ENCODE measurements around the gene PSMB5.
A peak's percentile ranks its signal among the peaks of the same experiment; 100 is the strongest.

The PSMB5 gene

DNA sequence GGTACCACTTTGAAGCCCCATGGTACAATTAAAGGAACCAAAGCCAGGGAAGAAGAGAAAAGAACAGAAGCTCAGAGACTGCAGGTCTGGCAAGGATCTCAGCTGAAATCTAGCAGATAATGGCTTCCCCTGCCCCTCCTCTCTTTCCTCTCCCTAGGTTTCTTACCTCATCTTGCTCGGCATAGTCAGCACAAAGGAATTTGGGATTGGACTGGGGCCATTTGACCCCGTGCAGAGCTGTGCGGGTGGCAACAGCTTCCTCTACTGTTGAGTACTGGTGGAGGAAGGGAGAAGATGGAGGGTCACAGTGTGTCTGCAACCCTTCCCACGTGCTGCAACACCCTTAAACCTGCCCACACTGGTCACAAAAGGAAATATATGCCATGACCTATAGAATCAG is 27.3 kb upstream of the PSMB5 start:
- Histone ChIP-seq H3K9ac (ENCODE audit: low read length) (no peak overlapping the region), H3K4ac (ENCODE audit: low read depth, low read length) (no peak overlapping the region), H2BK5ac (ENCODE audit: low read depth, low read length, poor library complexity) (peak overlapping the region; percentile 72), H3K79me1 (ENCODE audit: low read length) (peaks cover 23% of the 10 kb centered on the region), H3K14ac (ENCODE audit: low read length) (no peak overlapping the region), H2AFZ (ENCODE audit: insufficient read depth, low read length, poor library complexity) (no peak overlapping the region), H3K79me2 (ENCODE audit: control insufficient read depth, insufficient read depth, low read length, poor library complexity) (peaks cover 8% of the 10 kb centered on the region), H3K27me3 (ENCODE audit: insufficient read depth, low read length) (no peaks in the 10 kb centered on the region), H4K91ac (ENCODE audit: low read depth, low read length) (no peak overlapping the region), H3K18ac (ENCODE audit: low read length) (peak overlapping the region; percentile 0), H2BK120ac (ENCODE audit: insufficient read depth, low read length, poor library complexity) (no peak overlapping the region), H3K27ac (ENCODE audit: low read depth, low read length) (peak overlapping the region; percentile 93), H2BK12ac (ENCODE audit: low read length) (no peak overlapping the region), H3K23ac (ENCODE audit: low read length) (no peak overlapping the region), H3K9me3 (ENCODE audit: insufficient read depth, low read depth, low read length) (no peaks in the 10 kb centered on the region), H3K4me1 (ENCODE audit: control insufficient read depth in 1 of 2, insufficient read depth in 2 of 2, low read length in 2 of 2) (peaks cover 26 to 29% of the 10 kb centered on the region in 2 experiments), H3K4me3 (ENCODE audit: low read depth, low read length) (no peak overlapping the region), H4K8ac (ENCODE audit: low read depth, low read length) (no peak overlapping the region), H3K36me3 (ENCODE audit: control insufficient read depth in 1 of 2, insufficient read depth in 2 of 2, low read length in 2 of 2) (peaks cover 51 to 65% of the 10 kb centered on the region in 2 experiments), H2AK5ac (ENCODE audit: low read length) (no peak overlapping the region), H4K12ac (ENCODE audit: low read depth, low read length) (no peak overlapping the region), H3K4me2 (ENCODE audit: low read length) (no peak overlapping the region)
- DNase-seq: peak; percentile 89 to 95
- WGBS (ENCODE audit: extremely low coverage, insufficient coverage, insufficient read length): no CpG with 5 or more reads among the region's 4 CpGs

DNA sequence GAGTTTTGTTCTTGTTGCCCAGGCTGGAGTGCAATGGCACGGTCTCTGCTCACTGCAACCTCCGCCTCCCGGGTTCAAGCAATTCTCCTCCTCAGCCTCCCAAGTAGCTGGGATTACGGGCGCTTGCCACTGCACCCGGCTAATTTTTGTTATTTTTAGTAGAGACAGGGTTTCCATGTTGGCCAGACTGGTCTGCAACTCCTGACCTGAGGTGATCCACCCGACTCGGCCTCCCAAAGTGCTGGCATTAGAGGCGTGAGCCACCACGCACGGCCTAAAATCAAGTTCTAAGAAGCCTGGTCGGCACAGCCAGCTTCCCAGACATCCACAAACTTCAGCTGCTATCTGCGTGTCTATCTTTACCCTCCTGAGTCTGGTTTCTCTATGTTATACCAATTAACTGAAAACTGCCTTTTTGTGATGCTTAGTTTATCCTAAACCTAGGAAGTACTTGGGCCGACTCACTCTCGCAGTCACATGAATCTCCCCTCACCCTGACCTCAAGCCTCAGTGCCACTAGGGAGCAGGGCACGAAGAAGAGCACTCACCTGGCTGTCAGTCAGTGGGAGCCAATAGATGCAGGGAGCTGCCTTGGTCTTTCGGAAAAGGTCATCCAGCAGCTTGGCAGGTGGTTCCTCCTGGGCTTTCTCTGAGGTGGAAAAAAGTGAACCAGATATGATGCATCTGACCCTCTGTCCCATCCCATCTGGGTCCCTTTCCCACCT is 26.0 kb upstream of the PSMB5 start:
- no CpG with 5 or more reads among the region's 17 CpGs for WGBS (ENCODE audit: extremely low coverage, insufficient coverage, insufficient read length)
- Histone ChIP-seq H3K27me3 (ENCODE audit: insufficient read depth, low read length) (no peaks in the 10 kb centered on the region), H3K4me3 (ENCODE audit: low read depth, low read length) (no peak overlapping the region), H3K4me2 (ENCODE audit: low read length) (no peak overlapping the region), H2AK5ac (ENCODE audit: low read length) (peak overlapping the region; percentile 38), H3K79me2 (ENCODE audit: control insufficient read depth, insufficient read depth, low read length, poor library complexity) (peaks cover 9% of the 10 kb centered on the region), H2AFZ (ENCODE audit: insufficient read depth, low read length, poor library complexity) (no peak overlapping the region), H2BK5ac (ENCODE audit: low read depth, low read length, poor library complexity) (no peak overlapping the region), H3K79me1 (ENCODE audit: low read length) (peaks cover 29% of the 10 kb centered on the region), H3K9me3 (ENCODE audit: insufficient read depth, low read depth, low read length) (no peaks in the 10 kb centered on the region), H3K23ac (ENCODE audit: low read length) (no peak overlapping the region), H2BK12ac (ENCODE audit: low read length) (peak overlapping the region; percentile 42), H4K12ac (ENCODE audit: low read depth, low read length) (no peak overlapping the region), H3K36me3 (ENCODE audit: control insufficient read depth in 1 of 2, insufficient read depth in 2 of 2, low read length in 2 of 2) (peaks cover 43 to 54% of the 10 kb centered on the region in 2 experiments), H4K8ac (ENCODE audit: low read depth, low read length) (peak overlapping the region; percentile 70), H2BK120ac (ENCODE audit: insufficient read depth, low read length, poor library complexity) (no peak overlapping the region), H3K4ac (ENCODE audit: low read depth, low read length) (no peak overlapping the region), H4K91ac (ENCODE audit: low read depth, low read length) (peak overlapping the region; percentile 45), H3K14ac (ENCODE audit: low read length) (no peak overlapping the region), H3K9ac (ENCODE audit: low read length) (no peak overlapping the region), H3K4me1 (ENCODE audit: control insufficient read depth in 1 of 2, insufficient read depth in 2 of 2, low read length in 2 of 2) (peaks cover 26 to 36% of the 10 kb centered on the region in 2 experiments), H3K18ac (ENCODE audit: low read length) (peak overlapping the region; percentile 18), H3K27ac (ENCODE audit: low read depth, low read length) (peak overlapping the region; percentile 84)
- no peak for DNase-seq

DNA sequence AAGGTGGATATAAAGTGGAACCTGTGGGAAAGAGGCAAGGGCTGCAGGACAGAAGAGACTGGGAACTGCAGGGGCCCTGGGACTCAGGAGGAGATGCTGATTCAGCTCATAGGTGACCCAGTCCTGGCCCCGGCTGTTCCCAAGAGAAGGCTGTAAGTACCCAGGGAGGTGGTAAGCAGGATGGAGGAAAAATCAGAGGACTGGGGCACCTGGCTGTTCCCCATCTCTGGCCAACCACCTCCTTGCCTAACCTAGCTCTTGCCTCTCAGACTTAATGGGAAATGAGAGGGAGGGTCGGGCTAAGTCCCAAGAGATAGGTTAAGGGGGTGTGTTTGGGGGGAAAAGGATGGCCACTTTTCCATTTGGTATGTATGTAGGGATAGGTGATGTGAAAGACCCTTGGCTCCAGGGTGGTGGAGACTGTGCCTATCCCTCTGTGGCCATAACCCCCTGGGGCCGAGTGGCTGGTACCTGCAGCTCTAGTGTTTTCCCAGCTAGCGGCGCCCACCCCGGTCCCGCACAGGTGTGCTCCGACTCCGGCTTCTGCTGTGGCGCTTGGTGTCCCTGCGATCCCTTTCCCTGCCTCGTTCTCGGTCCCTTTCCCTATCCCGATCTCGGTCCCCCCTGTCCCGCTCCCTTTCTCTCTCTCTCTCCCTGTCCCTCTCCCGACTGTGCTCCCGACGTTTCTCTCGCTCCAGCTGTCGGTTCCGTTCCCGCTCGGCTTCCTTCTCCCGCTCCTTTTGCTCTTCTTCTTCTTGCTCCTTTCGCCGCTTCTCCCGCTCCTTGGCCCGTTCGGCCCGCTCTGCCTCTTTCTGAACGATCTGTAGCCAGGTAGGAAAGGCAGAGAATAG is 24.2 kb upstream of the PSMB5 start:
- Histone ChIP-seq H3K4ac (ENCODE audit: low read depth, low read length) (no peak overlapping the region), H3K14ac (ENCODE audit: low read length) (no peak overlapping the region), H3K23ac (ENCODE audit: low read length) (no peak overlapping the region), H3K9me3 (ENCODE audit: insufficient read depth, low read depth, low read length) (peaks cover 1% of the 10 kb centered on the region), H2AFZ (ENCODE audit: insufficient read depth, low read length, poor library complexity) (no peak overlapping the region), H4K8ac (ENCODE audit: low read depth, low read length) (no peak overlapping the region), H2BK12ac (ENCODE audit: low read length) (no peak overlapping the region), H3K9ac (ENCODE audit: low read length) (no peak overlapping the region), H3K4me2 (ENCODE audit: low read length) (no peak overlapping the region), H3K4me3 (ENCODE audit: low read depth, low read length) (no peak overlapping the region), H3K27ac (ENCODE audit: low read depth, low read length) (no peak overlapping the region), H3K79me1 (ENCODE audit: low read length) (peaks cover 24% of the 10 kb centered on the region), H3K36me3 (ENCODE audit: control insufficient read depth in 1 of 2, insufficient read depth in 2 of 2, low read length in 2 of 2) (peaks cover 49 to 59% of the 10 kb centered on the region in 2 experiments), H2AK5ac (ENCODE audit: low read length) (no peak overlapping the region), H4K91ac (ENCODE audit: low read depth, low read length) (no peak overlapping the region), H3K27me3 (ENCODE audit: insufficient read depth, low read length) (no peaks in the 10 kb centered on the region), H3K4me1 (ENCODE audit: control insufficient read depth in 1 of 2, insufficient read depth in 2 of 2, low read length in 2 of 2) (peaks cover 23 to 34% of the 10 kb centered on the region in 2 experiments), H2BK5ac (ENCODE audit: low read depth, low read length, poor library complexity) (no peak overlapping the region), H4K12ac (ENCODE audit: low read depth, low read length) (no peak overlapping the region), H2BK120ac (ENCODE audit: insufficient read depth, low read length, poor library complexity) (no peak overlapping the region), H3K18ac (ENCODE audit: low read length) (no peak overlapping the region), H3K79me2 (ENCODE audit: control insufficient read depth, insufficient read depth, low read length, poor library complexity) (peaks cover 9% of the 10 kb centered on the region)
- WGBS (ENCODE audit: extremely low coverage, insufficient coverage, insufficient read length): no CpG with 5 or more reads among the region's 32 CpGs
- DNase-seq: no peak

DNA sequence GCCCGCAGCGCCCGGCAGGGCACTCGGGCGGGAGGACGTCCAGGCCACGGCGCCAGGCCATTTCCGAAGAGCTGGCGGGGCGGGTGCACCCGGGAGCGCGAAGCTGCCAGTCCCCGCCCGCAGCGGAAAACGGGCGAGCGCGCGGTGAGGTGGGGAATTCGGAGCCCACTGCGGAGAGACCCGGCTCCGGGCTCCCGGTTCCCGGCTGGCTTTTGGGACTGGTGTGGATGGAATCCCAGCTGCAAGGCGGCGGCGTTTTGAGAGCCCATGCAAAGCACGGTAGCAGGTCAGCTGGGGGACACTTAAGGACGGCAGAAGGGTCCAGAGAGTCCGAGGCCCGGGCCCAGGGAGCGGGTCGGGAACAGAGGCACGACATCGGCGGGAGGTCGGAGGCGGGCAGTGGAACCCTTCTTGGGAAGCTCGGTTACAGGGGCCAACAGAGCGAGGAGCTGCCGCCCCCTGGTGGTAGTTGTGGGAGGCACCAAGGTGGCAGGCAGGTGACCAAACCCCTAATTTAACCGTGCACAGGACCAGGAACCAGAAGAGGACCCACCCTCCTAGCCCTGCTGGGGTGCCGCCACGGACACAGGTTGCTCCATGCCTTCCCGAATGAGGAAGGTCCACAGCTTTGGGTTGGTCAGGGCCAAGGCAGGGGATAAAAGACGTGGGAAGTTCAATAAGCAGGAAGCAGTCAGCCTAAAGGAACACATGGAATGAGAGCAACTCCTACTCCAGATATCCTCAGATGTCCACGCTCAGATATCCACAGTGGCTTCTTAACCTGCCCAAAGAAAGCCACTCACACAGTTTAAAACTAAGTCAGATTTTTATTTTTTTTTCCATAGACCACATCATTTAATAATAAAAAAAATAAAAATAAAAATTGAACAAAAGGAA is 23.3 kb upstream of the PSMB5 start:
- H3K27ac ChIP-seq (ENCODE audit: low read depth, low read length): peak overlapping the region; percentile 89
- peak overlapping the region; percentile 87 for H2BK5ac ChIP-seq (ENCODE audit: low read depth, low read length, poor library complexity)
- no peak overlapping the region for H2BK12ac ChIP-seq (ENCODE audit: low read length)
- peaks cover 19 to 29% of the 10 kb centered on the region in 2 experiments for H3K4me1 ChIP-seq (ENCODE audit: control insufficient read depth in 1 of 2, insufficient read depth in 2 of 2, low read length in 2 of 2)
- peaks cover 3% of the 10 kb centered on the region for H3K9me3 ChIP-seq (ENCODE audit: insufficient read depth, low read depth, low read length)
- H4K12ac ChIP-seq (ENCODE audit: low read depth, low read length): peak overlapping the region; percentile 45
- peak overlapping the region; percentile 76 for H3K4ac ChIP-seq (ENCODE audit: low read depth, low read length)
- H3K23ac ChIP-seq (ENCODE audit: low read length): no peak overlapping the region
- peaks cover 23% of the 10 kb centered on the region for H3K79me1 ChIP-seq (ENCODE audit: low read length)
- peak; percentile 89 to 95 for DNase-seq
- peak overlapping the region; percentile 36 for H3K14ac ChIP-seq (ENCODE audit: low read length)
- peak overlapping the region; percentile 66 for H2AFZ ChIP-seq (ENCODE audit: insufficient read depth, low read length, poor library complexity)
- peaks cover 9% of the 10 kb centered on the region for H3K79me2 ChIP-seq (ENCODE audit: control insufficient read depth, insufficient read depth, low read length, poor library complexity)
- peak overlapping the region; percentile 88 for H2BK120ac ChIP-seq (ENCODE audit: insufficient read depth, low read length, poor library complexity)
- peak overlapping the region; percentile 57 for H4K8ac ChIP-seq (ENCODE audit: low read depth, low read length)
- no peaks in the 10 kb centered on the region for H3K27me3 ChIP-seq (ENCODE audit: insufficient read depth, low read length)
- H3K4me2 ChIP-seq (ENCODE audit: low read length): peak overlapping the region; percentile 67
- H2AK5ac ChIP-seq (ENCODE audit: low read length): peak overlapping the region; percentile 60
- peak overlapping the region; percentile 75 for H3K4me3 ChIP-seq (ENCODE audit: low read depth, low read length)
- no CpG with 5 or more reads among the region's 51 CpGs for WGBS (ENCODE audit: extremely low coverage, insufficient coverage, insufficient read length)
- peak overlapping the region; percentile 83 for H4K91ac ChIP-seq (ENCODE audit: low read depth, low read length)
- H3K18ac ChIP-seq (ENCODE audit: low read length): peak overlapping the region; percentile 70
- H3K36me3 ChIP-seq (ENCODE audit: control insufficient read depth in 1 of 2, insufficient read depth in 2 of 2, low read length in 2 of 2): peaks cover 57 to 62% of the 10 kb centered on the region in 2 experiments
- H3K9ac ChIP-seq (ENCODE audit: low read length): peak overlapping the region; percentile 73
